ENCODE results near the gene DCAF8L2.
"Not testable (repeated sequence)": the region's sequence is repeated elsewhere in the genome, so short reads cannot be mapped to it uniquely, and the experiment has no call there.

DCAF8L2 gene

GRCh38 chrX:27590044-27590443 is at the start of gene DCAF8L2:
Gene DCAF8L2 (plus strand): TSS chrX:27590344. CDS start chrX:27746896, 156,552 bp downstream.
- no peak for DNase-seq

GRCh38 chrX:27541161-27541560 is 49.0 kb upstream of the DCAF8L2 start:
- DNase-seq = not testable (repeated sequence)

GRCh38 chrX:27548624-27549023 is 41.5 kb upstream of the DCAF8L2 start:
- no peak for DNase-seq

GRCh38 chrX:27549688-27550087 is 40.5 kb upstream of the DCAF8L2 start:
- DNase-seq = no peak

GRCh38 chrX:27555514-27555913 is 34.6 kb upstream of the DCAF8L2 start:
- no peak for DNase-seq

- no peak for DNase-seq
Measured at GRCh38 chrX:27565992-27566391, 24.2 kb upstream of the DCAF8L2 start.

GRCh38 chrX:27571164-27571563 is 19.0 kb upstream of the DCAF8L2 start:
- DNase-seq = no peak

- DNase-seq = no peak
Measured at GRCh38 chrX:27575565-27575964, 14.6 kb upstream of the DCAF8L2 start.

- DNase-seq = no peak
Measured at GRCh38 chrX:27583976-27584375, 6.2 kb upstream of the DCAF8L2 start.

GRCh38 chrX:27591938-27592337 is 1.8 kb downstream of the DCAF8L2 start:
- DNase-seq = no peak

- no peak for DNase-seq
Measured at GRCh38 chrX:27597508-27597907, 7.4 kb downstream of the DCAF8L2 start.

- no peak for DNase-seq
Measured at GRCh38 chrX:27598312-27598711, 8.2 kb downstream of the DCAF8L2 start.

GRCh38 chrX:27599928-27600327 is 9.8 kb downstream of the DCAF8L2 start:
- no peak for DNase-seq

- no peak for DNase-seq
Measured at GRCh38 chrX:27600686-27601085, 10.5 kb downstream of the DCAF8L2 start.

- no peak for DNase-seq
Measured at GRCh38 chrX:27608671-27609070, 18.5 kb downstream of the DCAF8L2 start.

GRCh38 chrX:27619459-27619858 is 29.3 kb downstream of the DCAF8L2 start:
- no peak for DNase-seq

GRCh38 chrX:27619975-27620374 is 29.8 kb downstream of the DCAF8L2 start:
- DNase-seq = no peak

- no peak for DNase-seq
Measured at GRCh38 chrX:27622883-27623282, 32.7 kb downstream of the DCAF8L2 start.

GRCh38 chrX:27626066-27626465 is 35.9 kb downstream of the DCAF8L2 start:
- DNase-seq = no peak

- no peak for DNase-seq
Measured at GRCh38 chrX:27633328-27633727, 43.2 kb downstream of the DCAF8L2 start.

GRCh38 chrX:27656581-27656980 is 66.4 kb downstream of the DCAF8L2 start:
- DNase-seq = no peak

- DNase-seq = no peak
Measured at GRCh38 chrX:27660878-27661277, 70.7 kb downstream of the DCAF8L2 start.

GRCh38 chrX:27671234-27671633 is 81.1 kb downstream of the DCAF8L2 start:
- no peak for DNase-seq

GRCh38 chrX:27674491-27674890 is 84.3 kb downstream of the DCAF8L2 start:
- DNase-seq = no peak

GRCh38 chrX:27675493-27675892 is 85.3 kb downstream of the DCAF8L2 start:
- DNase-seq = no peak

- no peak for DNase-seq
Measured at GRCh38 chrX:27679281-27679680, 89.1 kb downstream of the DCAF8L2 start.
